GM12874 (cell line): ENCODE measurements around the gene WNT5B.

Source experiments
- TF ChIP-seq, protein P1 (sequence below): IDR thresholded peaks from 2 replicates; pipeline ENCODE4 v1.5.1; 2011; ENCODE audit warnings: low read depth, mild to moderate bottlenecking, control low read depth, low read length, moderate library complexity; ENCODE audit not compliant: insufficient read depth

The WNT5B gene

DNA sequence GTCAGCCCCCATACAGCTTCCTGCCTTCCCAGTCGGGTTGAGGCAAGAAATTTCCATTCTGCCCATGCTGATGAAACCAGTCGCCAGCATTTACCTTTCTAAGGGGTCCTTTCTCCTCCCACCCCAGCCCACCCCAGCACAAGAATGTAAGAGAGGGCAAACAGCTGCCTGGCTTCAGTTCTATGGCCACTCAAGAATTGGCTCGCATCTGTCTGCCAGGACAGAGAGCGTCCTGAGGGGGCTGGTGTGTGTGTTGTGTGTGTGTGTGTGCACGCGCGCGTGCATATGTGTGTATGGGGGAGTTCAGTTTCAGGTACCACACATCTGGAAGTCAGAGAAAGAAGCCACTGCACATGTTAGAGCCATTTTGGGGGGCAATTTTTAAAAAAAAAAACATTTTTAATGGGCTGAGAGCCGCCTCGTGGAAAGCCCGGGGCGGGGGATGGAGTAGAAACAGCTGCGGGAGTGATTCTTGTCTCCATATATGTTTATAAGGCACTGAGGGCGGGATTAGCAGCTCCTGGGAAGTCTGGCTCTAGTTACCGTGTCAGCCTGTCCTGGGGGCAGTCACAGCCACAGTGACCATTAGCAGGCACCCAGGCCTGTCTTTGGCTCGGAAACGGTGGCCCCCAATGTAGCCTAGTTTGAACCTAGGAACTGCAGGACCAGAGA, at the start of gene WNT5B:
Gene WNT5B, plus strand, starts transcription at position 566 of the 672 bp plus-strand sequence. CDS start 2,124 bp downstream, outside the sequence.
- TF ChIP-seq, protein P1, sequence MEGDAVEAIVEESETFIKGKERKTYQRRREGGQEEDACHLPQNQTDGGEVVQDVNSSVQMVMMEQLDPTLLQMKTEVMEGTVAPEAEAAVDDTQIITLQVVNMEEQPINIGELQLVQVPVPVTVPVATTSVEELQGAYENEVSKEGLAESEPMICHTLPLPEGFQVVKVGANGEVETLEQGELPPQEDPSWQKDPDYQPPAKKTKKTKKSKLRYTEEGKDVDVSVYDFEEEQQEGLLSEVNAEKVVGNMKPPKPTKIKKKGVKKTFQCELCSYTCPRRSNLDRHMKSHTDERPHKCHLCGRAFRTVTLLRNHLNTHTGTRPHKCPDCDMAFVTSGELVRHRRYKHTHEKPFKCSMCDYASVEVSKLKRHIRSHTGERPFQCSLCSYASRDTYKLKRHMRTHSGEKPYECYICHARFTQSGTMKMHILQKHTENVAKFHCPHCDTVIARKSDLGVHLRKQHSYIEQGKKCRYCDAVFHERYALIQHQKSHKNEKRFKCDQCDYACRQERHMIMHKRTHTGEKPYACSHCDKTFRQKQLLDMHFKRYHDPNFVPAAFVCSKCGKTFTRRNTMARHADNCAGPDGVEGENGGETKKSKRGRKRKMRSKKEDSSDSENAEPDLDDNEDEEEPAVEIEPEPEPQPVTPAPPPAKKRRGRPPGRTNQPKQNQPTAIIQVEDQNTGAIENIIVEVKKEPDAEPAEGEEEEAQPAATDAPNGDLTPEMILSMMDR: no peak

DNA sequence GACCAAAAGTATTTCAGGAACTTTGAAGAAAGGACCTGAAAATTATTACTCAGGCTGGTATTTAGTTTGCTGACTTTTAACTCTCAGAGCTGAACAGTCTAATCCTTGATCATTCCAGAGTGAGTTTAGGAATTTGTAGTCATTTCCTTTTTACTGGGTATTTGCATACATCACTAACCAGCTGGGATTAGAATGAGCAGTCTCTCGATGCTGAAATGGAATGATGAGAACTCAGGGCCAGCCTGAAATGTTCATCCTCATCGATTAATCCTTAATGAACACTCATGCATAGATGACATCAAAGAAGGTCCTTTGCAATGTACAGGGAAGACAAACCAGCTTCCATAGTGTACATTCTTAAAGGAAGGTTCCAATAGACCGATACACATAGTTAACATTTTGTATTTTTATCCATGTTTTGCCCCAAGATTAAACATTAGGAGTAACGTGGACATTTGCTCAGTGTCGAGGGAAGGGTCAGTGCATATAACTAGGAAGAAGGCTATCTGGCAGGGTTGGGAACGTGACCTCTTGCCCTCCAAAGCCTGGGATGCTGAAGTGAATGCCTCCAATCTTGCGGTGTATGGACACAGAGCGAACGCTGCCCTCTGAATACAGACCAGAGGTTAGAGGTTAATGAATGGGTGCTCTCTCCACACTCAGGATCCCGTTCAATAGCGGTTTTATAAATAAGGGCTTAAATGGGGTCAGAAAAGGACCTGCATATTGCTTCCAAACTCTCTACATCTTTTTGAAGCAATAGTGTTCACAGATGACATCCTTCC, 49.2 kb upstream of the WNT5B start:
- TF ChIP-seq, protein P1: no peak

- TF ChIP-seq, protein P1: no peak
Observed at GRCh38 chr12:1580526-1580925, 48.5 kb upstream of the WNT5B start.

DNA sequence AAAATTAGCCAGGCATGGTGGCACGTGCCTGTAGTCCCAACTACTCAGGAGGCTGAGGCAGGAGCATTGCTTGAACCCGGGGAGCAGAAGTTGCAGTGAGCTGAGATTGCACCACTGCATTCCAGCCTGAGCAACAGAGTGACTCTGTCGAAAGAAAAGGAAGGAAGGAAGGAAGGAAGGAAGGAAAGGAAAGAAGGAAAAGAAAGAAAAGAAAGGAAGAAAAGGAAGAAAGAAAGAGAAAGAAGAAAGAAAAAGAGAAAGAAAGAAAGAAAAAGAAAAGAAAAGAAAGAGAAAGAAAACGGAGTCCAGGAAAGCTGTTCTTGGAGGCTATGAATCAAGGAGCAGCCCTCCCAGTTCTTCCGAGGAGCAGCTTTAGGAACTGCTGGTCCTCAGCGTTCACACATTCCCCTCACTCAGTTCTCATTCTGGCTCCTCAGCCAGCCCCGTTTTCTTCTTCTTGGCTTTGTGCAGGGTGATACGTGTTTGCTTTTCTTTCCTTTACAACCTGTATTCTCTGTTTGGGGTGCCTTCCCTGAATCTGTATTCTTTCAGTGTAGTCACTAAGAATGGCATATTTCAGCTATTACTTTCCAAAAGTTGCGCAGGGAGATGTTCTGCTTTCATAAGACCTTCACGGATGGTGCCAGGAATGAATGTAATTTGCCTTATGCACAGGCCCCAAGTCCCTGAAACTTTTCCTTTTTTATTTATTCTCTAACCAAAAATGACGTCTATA, 46.9 kb upstream of the WNT5B start:
- TF ChIP-seq, protein P1: no peak

DNA sequence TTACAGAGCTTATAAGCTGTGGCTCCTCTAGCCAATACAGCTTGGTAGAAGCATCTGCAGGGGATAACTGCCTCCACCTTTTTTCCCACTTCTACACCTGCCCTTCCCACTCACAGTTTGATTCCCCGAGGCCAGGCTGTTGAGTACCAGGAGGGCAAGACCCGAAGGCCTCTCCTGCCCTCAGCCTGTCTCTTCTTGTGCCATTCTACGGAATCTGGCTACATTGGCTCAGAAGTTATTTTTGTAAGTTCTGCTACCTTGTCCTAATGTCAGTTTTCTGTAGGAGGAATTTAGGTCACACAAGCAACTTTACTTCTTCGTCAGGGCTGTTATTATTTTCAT, 46.4 kb upstream of the WNT5B start:
- TF ChIP-seq, protein P1: no peak

DNA sequence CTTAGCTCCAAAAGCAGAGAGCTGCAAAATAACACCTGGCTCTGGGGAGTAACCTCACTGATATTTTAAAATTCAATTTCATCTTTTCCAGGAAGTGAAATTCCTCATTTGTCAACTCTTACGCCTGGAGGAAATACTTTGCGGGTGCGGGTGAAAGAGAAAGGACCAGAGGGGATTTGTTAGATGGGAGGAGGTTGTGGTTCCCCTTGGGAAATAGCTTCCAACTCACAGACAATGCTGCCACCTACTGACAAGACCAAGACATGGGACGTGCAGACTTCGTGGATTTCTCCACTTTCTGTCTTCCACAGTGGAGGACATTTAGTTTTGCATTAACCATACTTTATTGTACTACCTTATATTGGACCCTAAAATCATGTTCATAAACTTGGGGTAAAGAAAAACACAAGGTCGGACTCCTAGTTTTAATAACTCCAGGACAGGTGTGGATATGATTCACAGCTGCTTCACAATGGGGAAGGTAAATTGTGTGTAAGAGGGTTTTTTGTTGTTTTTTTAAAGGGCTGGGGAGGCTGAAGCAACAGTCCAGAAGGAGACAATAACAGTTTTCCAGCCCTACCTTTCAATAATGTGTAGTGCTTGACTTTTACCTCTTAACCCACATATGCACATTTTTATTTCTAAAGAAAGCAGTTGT, 45.5 kb upstream of the WNT5B start:
- TF ChIP-seq, protein P1: peak; percentile 81

DNA sequence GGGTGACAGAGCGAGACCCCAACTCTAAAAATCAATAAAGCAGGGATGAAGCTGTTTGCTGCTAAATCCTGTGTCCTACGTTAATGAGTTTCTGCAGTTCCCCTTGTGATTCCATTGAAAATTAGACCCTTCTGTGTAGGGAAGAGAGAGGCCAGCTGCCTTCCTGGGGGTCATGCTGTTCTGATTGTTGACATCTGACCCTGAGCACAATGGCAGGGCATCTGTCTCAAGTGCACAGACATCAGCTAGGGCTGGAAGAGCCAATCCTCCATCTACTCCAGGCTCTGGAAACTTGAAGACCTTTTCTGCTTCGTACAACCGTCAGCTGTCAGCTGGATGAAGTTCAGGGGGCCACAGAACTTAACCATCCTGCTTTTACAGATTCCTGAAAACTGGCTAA, 44.7 kb upstream of the WNT5B start:
- TF ChIP-seq, protein P1: no peak
